Measurements from ENCODE around the gene POLR2J2.
"Not testable (repeated sequence)": the region's sequence is repeated elsewhere in the genome, so short reads cannot be mapped to it uniquely, and the experiment has no call there.

DNA sequence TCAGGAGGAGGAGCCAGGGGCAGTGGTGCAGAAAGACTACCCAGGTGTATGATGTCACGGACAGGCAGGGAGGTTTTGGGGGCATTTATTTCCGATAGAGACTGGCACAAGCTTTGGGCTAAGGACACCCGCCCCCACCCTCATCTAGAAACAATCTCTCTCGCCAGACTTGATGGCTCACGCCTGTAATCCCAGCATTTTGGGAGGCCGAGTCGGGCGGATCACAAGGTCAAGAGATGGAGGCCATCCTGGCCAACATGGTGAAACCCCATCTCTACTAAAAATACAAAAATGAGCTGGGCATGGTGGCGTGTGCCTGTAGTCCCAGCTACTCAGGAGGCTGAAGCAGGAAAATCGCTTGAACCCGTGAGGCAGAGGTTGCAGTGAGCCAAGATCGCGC lies 34.5 kb downstream of the POLR2J2 start:
- TF ChIP-seq, protein P1, sequence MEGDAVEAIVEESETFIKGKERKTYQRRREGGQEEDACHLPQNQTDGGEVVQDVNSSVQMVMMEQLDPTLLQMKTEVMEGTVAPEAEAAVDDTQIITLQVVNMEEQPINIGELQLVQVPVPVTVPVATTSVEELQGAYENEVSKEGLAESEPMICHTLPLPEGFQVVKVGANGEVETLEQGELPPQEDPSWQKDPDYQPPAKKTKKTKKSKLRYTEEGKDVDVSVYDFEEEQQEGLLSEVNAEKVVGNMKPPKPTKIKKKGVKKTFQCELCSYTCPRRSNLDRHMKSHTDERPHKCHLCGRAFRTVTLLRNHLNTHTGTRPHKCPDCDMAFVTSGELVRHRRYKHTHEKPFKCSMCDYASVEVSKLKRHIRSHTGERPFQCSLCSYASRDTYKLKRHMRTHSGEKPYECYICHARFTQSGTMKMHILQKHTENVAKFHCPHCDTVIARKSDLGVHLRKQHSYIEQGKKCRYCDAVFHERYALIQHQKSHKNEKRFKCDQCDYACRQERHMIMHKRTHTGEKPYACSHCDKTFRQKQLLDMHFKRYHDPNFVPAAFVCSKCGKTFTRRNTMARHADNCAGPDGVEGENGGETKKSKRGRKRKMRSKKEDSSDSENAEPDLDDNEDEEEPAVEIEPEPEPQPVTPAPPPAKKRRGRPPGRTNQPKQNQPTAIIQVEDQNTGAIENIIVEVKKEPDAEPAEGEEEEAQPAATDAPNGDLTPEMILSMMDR (IDR thresholded peaks at IDR 0.05; ENCODE audit: insufficient read depth, low read length, poor library complexity, severe bottlenecking), result not testable (repeated sequence)
- not testable (repeated sequence) for TF ChIP-seq EZH2phosphoT487 (conservative IDR thresholded peaks at IDR 0.05; ENCODE audit: low read length)
